GM03348 (cell line): ENCODE data around the gene FEN1.

Experiments used
- DNase-seq: peaks from one replicate; pipeline ENCODE4 v3.0.0; 2012; ENCODE audit warnings: low spot score

Gene FEN1

DNA sequence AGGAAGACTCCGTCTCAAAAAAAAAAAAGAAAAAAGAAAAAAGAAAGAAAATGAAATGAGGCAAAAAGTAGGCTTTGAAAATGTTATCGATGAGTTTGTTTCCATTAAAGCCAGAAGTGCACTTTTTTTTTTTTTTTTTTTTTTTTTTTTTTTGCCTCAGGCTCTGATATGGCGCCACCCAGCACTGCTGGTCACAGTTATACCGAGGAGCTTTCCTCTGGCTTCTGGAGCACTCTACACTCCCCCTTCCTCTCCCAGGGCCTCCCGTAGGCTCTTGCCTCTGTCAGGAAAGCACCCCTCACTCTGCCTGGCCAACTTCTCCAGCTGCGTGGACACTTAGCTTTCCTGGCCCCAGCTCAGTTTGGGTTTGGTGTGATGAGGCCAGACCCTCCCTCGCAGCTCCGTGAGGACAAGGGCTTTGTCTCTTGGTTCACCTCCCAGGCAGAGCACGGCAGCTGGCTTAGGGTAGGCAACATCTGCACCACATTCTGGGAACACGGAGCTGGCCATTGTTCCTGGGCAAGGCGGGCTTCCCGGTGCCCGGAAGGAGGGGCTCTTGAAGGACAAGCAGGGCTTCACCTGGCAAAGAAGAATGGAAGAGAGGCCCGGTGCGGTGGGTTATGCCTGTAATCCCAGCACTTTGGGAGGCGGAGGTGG lies 52.3 kb downstream of the FEN1 start:
- no peak for DNase-seq

DNA sequence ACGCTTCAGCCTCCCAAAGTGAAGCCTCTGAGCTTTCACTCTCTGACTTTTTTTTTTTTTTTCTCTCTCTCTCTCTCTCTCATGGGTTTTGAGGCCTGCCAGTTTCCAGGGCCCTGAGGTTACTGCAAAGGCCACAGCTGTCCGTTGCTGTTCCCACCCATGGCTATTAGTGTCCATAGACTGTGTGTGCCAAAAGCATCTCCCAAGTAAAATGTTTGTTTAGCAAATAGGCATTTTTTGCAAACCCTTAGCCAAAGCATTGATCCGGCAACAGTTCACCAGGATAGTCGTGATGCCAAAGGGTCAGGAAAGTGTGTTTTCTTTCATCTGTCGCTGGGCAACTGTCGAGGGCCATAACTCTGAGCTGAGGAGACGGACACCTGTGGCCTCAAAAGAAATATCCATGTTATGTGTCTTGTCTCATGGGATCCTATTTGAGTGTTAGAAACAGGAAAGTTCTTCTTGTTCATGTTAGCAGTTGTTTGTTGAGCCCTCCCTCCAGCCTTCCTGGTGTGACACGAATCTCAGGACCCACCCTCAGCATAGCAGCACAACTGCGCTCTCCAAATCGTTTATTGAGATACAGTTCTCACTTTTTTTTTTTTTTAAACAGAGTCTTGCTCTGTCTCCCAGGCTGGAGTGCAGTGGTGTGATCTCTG lies 53.8 kb downstream of the FEN1 start:
- DNase-seq = no peak
